ENCODE data around the gene SULT1A1.

DNA sequence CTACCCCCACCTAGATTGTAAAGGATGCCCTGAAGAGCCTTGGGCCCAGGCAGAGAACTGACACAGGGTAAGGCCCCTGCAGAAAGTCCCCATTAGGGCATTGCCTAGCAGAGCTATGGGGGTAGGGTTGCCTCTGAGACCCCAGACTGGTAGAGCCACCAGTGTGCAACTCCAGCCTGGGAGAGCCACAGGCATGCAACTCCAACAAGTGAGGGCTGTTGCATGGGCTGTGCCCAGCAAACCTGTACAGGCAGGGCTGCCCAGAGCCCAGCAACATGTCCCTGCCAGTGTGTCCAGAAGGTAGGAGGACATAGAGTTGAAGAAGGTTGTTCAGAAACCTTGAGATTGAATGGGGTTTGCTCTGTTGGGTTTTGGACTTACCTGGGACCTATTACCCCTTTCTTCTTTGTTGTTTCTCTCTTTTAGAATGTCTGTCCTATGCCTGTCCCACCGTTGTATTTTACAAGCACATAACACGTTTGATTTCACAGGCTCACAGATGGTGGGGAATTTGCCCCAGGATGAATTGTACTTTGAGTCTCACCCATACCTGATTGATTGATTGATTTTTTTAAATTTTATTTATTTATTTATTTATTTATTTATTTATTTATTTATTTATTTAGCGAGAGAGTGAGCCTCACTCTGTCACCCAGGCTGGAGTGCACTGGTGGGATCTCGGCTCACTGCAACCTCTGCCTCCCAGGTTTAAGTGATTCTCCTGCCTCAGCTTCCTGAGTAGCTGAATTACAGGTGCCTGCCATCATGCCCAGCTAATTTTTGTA is 39.7 kb downstream of the SULT1A1 start:
- TF ChIP-seq ZNF274 (IDR thresholded peaks at IDR 0.05; ENCODE audit: low read depth, low read length) = no peak
- TF ChIP-seq YY1 (IDR thresholded peaks at IDR 0.05; ENCODE audit: insufficient read depth, insufficient read length) = no peak

Data from NT2/D1 (cell line).